HG02943 (cell line): ENCODE measurements around the gene DNASE2.

Experiments
- ATAC-seq: cut with Tn5 transposase; IDR thresholded peaks from one replicate; pipeline ENCODE4 v1.9.1; 2021; ENCODE audit warnings: mild to moderate bottlenecking, low read depth, moderate library complexity; ENCODE audit not compliant: unreplicated experiment

DNASE2 gene

DNA sequence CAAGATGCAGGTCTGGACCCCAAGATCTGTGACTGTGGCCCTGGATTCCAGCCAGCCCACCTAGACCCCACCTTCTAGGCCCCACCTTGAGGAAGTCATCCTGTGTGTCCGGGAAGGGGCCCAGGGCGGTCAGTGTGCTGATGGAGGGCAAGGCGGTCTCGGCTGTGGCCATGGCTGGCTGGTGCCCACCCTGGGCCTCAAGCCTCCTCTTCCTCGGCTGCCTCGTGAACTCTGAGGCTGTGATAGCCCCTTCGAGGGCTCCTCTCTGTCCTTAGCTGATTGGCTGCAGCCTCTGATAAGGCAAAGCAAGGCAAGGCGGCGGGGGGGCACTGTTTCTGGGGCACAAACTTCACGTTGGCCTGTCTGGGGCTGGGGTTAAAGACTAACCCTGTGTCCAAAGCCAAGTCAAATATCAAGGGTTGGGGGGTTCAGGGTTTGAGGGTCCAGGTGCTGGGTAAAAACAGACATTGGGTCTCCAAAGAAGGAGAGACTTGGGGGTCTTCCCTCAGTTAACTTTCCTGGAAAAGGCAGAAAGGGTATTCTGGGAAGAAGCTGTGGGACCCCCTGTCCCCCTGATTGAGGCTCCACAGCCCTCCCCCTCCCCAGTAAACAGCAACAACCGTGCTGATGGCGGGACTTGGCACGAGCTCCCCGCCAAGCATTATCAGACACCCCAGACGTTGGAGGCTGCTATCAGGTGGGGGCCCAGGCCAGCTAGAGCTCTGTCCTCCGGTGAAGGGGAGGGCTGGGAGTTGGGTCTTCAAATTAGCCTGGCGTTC lies 5.9 kb upstream of the DNASE2 start, which contains the start of gene KLF1:
KLF1 (minus strand) TSS at position 233 of the 779 bp plus-strand sequence; CDS start at position 172, 61 bp downstream.
- ATAC-seq: no peak

DNA sequence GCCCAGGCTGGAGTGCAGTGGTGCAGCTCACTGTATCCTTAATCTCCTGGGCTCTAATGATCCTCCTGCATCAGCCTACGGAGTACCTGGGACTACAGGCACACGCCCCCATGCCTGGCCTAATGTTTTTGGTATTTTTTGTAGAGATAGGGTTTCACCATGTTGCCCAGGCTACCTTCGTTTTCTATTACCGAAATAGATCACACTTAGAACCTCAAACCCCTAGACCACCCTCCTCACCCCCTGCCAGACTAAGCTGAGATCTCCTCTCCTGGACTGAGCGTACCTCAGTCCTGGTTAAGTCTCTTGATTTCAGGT lies 5.4 kb upstream of the DNASE2 start:
- no peak for ATAC-seq

DNA sequence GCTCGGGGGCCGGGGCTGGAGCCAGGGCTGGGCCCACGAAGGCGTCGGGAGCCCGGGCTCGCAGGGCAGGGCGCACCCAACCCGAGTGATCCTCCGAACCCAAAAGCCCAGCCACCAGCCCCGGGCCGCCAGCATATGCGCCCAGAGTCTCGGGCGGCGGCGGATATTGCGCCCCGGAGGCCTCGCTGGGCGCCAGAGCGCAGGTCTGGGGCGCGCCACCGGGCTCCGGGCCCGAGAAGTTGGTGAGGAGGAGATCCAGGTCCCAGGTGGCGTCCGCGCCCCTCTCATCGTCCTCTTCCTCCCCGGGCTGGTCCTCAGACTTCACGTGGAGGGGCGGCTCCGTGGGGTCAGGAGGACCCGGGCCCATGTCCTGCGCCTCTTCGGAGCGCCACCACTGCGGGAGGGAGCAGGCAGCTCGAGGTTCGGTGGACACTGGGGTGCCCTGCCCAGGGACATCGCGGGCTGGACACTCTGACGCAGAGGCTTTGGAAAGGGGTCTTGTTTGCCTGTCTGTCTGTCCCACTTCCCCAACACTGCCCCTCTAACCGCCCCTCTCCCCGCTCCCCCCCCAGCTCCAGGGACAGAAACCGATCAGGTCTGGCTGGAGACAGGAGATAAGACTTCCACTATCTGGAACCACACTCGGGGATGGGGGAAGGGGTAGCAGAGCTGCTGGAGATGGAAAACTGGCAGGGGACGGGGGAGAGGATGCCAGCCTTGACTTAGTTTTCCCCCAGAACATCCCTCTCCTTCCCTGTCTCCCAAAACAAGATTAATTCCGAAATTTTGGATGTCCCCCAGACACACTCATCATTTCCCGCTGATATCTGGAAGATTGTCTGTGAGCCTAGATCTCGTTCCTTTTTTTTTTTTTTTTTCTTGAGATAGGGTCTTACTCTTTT lies 4.8 kb upstream of the DNASE2 start:
- ATAC-seq: no peak

DNA sequence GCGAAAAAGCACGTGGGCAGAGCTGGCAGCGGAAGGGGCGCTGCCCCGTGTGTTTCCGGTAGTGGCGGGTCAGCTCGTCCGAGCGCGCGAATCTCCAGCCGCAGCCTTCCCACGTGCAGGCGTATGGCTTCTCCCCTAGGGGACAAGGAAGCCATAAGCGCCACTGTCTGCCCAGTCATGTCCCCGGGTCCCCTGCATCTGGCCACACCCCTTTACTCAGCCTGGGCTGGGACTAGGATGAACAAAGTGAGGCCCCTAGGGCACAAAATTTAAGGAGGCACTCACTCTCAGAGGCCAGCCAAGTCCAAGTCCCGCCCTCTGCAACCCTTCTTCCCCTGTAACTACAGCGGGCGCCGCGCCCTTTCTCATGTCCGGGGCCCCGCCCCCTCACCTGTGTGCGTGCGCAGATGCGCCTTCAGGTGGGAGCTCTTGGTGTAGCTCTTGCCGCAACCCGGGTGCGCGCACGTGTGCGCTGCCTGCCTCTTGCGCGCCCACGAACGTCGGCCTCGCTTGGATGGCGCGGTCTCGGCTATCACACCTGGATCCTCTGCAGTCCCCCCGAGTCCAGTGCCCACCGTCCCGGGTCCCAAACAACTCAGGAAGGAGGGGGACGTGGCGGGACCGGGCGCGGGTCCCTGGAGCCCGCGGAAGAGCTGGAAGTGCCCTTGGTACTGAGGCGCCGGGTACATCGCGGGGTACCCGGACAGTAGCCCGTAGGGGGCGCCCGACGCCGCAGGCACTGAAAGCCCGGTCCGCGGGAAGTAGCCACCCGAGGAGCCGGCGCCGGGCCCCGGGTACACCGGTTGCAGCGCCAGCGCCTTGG lies 3.9 kb upstream of the DNASE2 start:
- no peak for ATAC-seq

DNA sequence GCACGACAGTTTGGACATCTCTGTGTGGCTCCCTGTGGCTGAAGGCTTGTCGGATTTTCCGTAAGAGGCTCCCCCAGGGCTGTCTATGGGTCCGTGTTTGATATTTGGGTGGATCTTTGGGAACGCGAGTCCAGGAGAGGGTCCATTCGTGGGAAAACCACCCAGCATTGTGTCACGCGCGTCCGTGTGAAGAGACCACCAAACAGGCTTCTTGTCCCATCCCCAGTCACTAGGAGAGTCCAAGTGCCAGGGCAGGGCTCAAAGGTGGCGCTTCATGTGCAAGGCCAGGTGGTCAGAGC lies 3.3 kb upstream of the DNASE2 start:
- no peak for ATAC-seq

DNA sequence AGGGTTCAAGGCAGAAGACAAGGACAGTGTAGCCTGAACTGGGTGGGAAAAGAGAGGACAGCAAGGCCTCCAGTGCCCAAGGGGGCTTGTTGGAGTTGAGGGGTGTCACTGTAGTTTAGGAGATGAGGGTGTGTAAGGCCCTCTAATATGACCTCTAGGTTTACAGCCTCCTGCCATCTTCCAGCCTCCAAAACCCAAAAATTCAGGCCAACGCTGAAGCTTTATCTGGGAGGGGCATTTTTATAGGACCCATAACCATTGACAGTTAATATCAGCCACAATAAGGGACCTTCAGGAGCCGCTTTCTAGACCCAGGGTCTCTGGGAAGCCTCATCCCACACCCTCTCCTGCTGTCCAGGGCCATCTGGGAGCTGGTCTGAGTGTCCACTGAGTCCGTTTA lies 3.0 kb upstream of the DNASE2 start:
- no peak for ATAC-seq

DNA sequence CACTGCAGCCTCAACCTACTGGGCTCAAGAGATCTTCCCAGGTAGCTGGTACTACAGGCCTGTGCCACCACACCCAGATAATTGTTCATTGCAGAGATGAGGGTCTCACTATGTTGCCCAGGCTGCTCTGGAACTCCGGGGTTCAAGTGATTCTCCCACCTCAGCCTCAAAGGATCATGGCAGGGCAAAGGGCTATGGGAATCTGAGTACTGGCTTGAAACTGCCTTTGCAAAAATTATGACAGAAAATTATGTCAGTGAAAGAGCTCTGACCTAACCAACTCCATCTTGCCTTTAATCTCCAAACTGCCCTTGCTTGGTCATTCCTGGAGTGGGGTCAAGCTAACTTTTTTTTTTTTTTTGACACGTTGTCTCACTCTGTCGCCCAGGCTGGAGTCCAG lies 1.3 kb upstream of the DNASE2 start:
- ATAC-seq: no peak

DNA sequence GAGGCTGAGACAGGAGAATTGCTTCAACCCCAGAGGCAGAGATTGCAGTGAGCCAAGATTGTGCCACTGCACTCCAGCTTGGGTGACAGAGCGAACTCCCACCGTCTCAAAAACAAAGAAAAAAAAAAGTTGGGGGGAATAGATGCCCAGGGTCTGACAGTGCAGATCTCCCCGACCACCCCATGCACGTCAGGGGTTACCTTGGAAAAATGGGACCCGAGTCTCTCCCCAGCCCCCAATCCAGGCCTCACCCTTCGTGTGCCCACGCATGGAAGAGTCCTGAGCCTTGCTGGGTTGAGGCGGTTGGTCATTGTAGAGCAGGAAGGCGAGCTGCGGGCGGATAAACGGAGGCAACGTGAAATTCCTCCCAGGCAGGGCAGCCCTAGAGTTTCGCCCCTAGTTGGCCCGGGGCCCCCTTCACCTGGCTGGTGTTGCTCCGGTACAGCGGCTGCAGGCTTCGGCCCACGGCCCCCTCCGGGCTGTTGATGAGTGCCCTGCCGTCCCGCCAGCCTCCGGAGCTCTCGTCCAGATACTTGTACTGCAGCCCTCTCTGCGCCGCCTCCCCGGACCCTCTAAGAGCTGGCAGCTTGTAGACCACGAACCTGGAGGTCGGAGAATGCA lies 588 bp downstream of the DNASE2 start:
- no peak for ATAC-seq

DNA sequence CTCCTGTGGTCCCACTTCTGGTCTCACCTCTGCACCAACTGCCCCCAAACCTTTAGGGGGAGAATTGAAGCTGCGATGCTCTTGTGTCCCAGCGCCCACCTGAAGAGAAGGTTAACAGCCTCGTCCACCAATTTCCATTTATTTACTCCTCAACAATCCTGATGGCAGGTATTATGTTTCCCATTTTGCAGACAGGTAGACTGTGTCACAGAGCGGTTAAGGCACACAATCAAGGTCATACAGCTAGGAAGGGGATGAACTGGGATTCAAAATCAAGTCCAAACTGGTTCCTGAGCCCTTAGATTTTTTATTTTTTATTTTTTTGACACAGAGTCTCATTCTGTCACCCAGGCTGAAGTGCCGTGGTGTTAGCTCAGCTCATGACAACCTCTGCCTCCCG lies 6.2 kb downstream of the DNASE2 start:
- no peak for ATAC-seq

DNA sequence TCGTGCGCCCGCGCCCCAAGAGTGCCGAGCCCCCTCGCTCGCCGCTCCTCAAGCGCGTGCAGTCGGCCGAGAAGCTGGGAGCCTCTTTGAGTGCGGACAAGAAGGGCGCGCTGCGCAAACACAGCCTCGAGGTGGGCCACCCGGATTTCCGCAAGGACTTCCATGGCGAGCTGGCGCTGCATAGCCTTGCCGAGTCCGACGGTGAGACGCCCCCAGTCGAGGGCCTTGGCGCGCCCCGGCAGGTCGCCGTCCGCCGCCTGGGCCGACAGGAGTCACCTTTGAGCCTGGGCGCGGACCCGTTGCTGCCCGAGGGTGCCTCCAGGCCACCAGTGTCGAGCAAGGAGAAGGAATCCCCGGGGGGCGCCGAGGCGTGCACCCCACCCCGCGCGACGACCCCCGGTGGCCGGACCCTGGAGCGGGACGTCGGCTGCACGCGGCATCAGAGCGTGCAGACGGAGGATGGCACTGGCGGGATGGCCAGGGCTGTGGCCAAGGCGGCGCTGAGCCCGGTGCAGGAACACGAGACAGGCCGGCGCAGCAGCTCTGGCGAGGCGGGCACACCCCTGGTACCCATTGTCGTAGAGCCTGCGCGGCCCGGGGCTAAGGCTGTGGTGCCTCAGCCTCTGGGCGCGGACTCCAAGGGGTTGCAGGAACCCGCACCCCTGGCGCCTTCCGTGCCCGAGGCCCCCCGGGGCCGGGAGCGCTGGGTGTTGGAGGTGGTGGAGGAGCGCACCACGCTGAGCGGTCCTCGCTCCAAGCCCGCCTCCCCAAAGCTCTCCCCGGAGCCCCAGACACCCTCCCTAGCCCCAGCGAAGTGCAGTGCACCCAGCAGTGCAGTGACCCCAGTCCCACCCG lies 7.1 kb downstream of the DNASE2 start:
- ATAC-seq: no peak

DNA sequence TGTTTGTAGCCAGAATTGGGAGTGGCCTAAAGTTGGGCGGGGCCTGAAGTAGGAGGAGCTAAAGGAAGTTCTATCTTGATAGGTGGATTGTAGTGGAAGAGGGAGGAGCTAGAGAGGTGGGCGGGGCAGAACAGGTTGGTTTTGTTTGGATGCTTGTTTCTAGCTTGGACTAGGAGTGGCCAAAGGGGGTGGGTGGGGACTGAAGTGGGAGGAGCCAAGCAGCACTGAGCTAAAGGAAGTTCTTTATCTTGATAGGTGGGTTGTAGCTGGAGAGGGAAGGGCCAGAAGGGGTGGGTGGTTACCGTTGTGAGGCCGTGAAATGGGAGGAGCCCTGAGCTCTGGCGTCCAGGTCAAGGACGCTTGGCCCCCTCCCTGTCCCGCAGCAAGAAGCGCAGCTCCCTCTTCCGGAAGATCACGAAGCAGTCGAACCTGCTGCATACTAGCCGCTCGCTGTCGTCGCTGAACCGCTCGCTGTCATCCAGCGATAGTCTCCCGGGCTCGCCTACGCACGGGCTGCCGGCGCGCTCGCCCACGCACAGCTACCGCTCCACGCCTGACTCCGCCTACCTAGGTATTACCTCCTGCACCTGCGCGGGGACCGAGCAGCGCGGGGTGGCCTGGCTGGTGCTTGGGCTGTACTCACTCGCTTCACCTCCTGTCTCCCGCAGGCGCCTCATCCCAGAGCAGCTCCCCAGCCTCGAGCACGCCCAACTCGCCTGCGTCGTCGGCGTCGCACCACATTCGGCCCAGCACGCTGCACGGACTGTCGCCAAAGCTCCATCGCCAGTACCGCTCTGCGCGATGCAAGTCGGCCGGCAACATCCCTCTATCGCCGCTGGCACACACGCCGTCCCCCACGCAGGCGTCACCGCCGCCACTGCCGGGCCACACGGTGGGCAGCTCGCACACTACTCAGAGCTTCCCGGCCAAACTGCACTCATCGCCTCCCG lies 8.0 kb downstream of the DNASE2 start:
- ATAC-seq: no peak

DNA sequence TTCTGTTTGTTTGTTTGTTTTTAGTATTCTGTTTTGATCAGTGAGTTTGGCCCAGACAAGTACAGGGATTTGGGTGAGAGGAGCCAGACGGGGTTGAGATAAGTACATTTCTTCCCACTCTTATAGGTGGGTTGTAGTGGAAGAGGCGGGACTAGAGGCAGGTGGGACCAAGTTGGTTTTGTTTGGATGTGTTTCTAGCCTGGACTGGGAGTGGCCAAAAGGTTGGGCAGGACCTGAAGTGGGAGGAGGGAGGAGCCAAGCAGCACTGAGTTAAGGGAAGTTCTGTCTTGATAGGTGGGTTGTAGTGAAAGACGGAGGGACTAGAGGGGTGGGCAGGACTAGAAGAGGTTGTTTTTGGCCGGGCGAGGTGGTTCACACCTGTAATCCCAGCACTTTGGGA lies 9.0 kb downstream of the DNASE2 start:
- no peak for ATAC-seq

DNA sequence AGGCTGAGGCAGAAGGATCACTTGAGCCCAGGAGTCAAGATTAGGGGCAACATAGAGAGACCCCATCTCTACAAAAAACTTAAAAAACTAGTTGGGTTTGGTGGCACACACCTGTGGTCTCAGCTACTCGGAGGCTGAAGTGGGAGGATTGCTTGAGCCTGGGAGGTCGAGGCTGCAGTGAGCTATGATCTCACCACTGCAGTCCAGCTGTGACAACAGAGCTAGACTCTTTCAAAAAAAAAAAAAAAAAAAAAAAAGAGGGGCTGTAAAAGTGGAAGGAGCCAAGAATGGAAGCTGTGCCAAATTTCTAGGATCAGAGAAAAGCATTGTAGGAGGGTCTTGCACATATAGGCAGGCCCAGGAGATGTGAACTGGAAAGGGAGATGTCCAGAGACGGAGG lies 9.6 kb downstream of the DNASE2 start:
- ATAC-seq: no peak

DNA sequence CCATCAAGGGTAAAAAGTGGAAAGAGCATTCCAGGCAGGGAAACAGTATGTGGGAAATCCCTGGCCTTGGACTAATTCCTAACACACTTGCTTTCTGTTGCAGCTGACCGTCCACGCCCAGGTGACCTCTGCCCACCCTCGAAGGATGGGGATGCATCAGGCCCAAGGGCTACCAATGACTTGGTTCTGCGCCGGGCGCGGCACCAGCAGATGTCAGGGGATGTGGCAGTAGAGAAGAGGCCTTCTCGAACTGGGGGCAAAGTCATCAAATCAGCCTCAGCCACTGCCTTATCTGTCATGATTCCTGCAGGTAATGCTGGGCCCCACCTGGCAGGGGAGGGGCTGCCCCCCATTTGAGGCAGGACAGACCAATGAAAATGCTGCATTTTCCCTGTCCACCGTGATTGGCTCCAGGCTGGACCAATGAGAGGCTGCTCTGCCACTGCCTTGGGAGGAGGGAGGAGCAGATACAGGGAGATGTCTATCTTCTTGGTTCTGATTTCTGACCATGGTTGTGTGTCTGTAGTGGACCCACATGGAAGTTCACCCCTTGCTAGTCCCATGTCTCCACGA lies 12.6 kb downstream of the DNASE2 start:
- ATAC-seq: no peak

DNA sequence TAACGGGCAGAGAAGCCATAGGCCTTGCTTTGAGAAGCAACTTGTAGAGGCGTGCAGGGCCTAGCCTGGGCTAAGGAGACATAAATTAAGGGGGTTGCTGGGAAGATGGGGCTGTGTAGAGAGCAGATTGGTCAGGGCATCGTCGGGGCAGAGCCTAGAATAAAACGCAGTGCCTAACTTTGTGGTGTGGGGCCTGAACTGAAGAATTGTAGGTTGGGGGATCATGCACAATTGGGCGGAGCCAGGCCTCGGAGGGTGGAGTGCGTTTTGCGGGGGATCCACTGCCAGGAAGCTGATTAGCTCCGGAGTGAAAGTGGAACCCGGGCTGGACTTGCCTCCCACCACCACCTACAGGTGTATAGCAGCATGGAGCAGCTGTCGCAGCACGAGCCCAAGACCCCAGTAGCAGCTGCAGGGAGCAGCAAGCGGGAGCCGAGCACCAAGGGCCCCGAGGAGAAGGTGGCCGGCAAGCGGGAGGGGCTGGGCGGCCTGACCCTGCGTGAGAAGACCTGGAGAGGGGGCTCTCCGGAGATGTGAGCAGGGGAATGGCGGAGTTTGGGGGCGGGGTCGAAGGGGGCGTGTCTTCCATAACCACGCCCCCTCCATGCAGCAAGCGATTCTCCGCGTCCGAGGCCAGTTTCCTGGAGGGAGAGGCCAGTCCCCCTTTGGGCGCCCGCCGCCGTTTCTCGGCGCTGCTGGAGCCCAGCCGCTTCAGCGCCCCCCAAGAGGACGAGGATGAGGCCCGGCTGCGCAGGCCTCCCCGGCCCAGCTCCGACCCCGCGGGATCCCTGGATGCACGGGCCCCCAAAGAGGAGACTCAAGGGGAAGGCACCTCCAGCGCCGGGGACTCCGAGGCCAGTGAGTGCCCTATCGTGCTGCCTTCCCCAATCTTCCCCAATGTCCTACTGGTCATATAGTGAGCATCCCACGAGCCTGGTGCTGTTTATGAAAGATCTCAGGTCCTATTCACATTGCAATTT lies 13.8 kb downstream of the DNASE2 start:
- ATAC-seq: no peak

DNA sequence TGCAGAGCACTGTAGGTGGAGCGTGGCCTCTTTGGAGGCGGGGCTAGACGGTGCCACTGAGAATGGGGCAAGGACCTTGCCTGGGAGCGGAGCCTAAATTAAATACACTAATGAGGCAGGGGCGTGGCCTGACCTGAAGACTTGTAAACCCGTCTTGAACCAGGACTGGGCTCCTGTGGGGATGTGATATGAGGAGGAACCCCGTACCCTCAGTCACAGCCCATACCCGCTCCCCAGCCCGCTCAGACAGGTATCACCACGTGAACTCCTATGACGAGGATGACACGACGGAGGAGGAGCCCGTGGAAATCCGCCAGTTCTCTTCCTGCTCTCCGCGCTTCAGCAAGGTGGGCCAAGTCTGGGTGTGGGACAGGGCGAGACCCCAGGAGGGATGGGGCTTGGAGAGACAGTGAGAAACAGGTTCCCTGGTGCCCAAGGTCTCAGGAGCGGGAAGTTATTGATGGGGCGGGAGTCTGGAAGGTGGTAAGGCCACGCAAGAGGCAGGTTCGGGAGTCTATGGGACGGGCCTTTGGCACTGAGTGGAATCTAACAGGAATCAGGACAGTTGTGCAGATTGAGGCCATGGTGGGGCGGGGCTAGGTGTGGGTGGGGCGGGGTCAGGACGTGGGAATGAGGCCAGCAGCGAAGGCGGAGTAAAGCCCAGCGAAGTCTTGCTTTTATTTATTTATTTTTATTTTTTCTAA lies 14.7 kb downstream of the DNASE2 start:
- no peak for ATAC-seq
